GM18861 (cell line): ENCODE data around the gene UTP4.

Experiments
- ATAC-seq: cut with Tn5 transposase; IDR thresholded peaks from one replicate; pipeline ENCODE4 v1.9.1; 2021; ENCODE audit not compliant: unreplicated experiment

Gene UTP4

GRCh38 chr16:69132424-69133252 is at the start of gene UTP4, which contains the start of gene CHTF8:
Gene UTP4, plus strand, starts transcription at chr16:69132649. Its CDS starts 811 bp downstream, at chr16:69133460.
Gene CHTF8, minus strand, starts transcription at chr16:69132588. Its CDS starts 11,130 bp downstream, at chr16:69121458.
- ATAC-seq, result peak; percentile 77

DNA sequence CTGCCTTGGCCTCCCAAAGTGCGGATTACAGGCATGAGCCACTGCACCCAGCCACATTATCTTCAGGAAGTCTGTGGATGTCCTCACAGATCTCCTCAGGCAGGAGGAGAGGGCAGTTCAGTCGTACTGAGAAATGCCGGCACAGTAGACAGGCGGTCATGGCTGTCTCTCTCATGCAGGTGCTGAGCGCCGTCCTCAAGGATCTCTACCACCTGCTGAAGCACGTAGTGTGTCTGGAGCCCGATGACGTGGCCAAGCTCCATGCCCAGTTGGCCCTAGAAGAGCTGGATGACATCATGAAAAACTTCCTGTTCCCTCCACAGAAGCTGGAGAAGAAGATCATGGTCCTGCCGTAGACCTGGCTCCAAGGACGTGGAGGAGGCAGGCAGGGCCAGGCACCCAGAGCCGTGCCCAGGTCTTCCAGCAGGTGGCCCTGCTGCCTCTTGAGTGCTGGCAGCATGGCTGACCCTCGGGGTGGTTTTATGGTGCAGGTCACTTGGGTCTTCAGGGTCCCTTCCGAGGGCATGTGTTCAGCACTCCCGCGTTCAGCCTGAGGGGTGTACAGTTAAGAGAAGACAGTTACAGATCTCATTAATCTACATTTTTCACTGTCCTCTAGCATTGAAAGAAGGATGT is 49.0 kb upstream of the UTP4 start:
- ATAC-seq, result no peak

GRCh38 chr16:69084289-69084688 is 48.2 kb upstream of the UTP4 start:
- ATAC-seq, result no peak

GRCh38 chr16:69085032-69085695 is 47.3 kb upstream of the UTP4 start:
- no peak for ATAC-seq

DNA sequence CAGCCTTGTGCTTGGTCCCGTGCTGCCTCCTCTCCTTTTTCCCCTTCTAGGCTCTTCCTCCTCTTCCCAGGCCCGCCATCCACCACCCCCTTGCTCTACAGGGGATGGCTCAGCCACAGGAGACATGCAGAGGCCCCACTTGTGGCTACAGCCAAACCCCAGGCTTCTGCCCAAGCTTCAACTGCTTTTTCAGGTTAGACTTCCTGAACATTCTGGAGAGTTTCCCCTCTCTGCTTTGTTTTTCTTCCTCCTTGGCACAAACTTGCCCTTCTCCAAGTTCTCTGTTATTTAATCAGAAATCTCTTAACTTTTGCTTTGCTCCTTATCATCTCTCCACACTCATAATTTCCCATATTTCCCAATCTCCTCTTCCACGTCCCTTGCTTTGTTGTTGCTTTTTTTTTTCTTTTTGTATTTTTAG is 45.3 kb upstream of the UTP4 start:
- no peak for ATAC-seq

DNA sequence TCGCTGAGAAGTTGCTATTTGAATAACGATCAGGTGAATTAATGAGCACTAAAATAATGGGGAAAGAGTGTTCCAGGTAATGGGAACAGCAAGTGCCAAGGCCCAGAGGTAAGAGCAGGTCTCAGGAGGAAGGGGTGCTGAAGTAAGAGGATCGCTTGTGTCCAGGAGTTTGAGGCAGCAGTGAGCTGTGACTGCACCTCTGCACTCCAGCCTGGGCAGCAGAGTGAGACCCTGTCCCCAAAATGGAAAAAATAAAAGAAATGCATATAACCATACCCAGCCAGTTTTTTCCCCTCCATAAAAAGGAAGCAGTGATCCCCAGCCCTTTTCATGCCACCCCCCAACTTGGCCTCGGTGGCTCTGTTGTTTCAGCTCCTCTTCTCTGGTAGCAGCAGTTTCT is 43.8 kb upstream of the UTP4 start:
- no peak for ATAC-seq

DNA sequence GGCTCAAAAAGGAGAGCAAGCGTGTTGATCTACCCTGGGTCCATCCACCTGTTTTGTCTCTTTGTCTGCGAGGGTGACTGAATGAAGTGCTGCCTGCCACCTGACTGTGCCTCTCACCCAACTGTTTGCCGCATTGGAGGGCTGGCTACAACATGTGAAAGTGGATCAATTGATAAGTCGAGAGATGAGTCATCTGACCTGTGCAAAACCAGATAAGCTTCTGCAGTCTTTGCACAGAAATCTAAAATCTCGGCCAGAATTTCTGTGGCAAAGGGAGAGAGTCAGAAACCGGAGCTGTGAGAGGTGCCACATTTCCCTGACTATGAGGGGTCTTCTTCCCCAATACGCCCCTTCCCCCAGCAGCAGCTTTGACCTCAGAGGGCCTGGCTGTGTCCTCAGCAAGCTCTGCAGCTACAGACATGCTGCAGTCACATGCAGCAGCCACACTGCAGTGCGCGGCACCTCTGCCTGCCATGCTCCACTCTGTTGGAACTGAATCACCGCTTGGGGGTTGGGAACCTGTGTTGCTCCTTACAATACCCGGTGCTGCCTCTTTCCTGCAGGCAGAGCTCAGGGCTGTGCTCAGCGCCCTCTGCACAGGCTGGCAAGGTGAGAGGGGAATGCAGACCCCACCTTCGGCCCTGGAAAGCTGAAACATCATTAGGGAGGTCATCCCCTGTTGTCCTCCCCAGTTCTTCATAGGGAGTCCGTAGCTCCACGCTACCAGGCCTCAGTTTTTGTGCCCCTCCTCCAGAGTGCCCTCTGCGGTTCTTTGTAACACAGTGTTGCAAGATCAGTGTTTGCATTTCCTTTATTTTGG is 43.1 kb upstream of the UTP4 start:
- ATAC-seq, result no peak

GRCh38 chr16:69093974-69094373 is 38.5 kb upstream of the UTP4 start:
- ATAC-seq, result no peak

DNA sequence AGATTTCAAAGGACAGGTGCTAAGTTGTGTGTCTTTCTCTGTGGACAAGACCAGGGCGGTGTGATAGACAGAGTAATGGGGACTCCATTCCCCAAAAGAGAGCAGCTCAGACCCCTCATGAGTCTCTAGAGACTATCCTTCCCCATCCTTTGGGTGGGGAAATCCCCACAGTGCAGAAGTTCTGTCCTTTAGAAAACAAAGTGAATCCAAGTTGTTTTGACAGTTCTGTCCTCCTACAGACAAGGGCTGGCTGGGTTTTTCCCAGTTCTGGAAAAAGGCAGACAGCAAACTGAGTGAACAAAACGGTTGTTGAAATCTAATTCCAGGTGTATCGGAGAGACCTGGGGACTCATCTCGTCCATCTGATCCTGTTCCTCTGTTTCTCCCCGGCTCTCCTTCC is 37.9 kb upstream of the UTP4 start:
- no peak for ATAC-seq

DNA sequence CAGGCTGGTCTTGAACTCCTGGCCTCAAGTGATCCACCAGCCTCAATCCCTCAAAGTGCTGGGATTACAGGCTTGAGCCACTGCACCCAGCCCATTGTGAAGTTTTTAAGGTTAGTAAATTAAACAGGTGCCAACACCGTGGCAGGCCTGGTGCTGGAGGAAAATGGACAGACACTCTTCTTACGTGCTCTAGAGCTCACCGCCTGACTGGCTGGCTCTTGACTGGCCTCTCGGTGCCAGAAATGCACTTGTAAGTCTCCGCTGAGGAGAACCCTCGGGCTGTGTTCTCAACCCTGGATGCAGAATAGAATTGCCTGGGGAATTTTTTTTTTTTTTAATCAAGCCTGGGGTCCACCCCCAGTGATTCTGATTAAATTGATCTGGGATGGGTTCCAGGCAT is 37.3 kb upstream of the UTP4 start:
- no peak for ATAC-seq

DNA sequence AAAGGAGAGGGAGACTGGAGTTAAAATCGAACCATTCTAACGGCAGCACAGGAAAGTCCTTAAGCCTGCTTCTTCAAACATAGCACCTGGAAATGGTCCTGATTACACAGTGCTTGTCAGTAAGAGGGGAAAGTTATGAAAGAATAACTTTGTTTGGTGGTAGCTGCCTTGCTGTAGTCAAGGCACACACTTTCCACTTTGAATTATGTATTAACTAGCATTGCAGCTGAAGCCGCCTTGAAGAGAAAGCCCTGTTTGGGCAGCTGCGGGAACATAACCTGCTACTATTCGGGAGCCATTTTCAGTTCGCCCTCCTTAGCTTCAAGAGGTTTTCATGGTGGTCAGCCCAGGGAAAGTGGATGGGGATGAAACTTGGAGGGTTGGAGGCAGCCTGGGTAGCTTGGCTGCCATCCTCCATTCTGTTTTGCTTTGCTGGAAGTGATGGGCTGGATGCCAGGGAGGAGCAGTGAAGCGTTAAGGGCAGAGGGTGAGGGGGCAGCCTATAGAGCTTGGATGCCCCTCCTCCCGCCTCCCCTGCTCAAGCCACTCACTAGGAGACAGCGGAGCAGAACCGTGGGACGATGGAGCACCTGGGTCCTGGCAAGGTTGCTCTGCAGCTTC is 32.3 kb upstream of the UTP4 start:
- no peak for ATAC-seq

GRCh38 chr16:69105501-69106361 is 26.7 kb upstream of the UTP4 start, which contains the start of gene HAS3:
Gene HAS3, plus strand, starts transcription at chr16:69105653. Its CDS starts 3,743 bp downstream, at chr16:69109396.
- ATAC-seq, result no peak

DNA sequence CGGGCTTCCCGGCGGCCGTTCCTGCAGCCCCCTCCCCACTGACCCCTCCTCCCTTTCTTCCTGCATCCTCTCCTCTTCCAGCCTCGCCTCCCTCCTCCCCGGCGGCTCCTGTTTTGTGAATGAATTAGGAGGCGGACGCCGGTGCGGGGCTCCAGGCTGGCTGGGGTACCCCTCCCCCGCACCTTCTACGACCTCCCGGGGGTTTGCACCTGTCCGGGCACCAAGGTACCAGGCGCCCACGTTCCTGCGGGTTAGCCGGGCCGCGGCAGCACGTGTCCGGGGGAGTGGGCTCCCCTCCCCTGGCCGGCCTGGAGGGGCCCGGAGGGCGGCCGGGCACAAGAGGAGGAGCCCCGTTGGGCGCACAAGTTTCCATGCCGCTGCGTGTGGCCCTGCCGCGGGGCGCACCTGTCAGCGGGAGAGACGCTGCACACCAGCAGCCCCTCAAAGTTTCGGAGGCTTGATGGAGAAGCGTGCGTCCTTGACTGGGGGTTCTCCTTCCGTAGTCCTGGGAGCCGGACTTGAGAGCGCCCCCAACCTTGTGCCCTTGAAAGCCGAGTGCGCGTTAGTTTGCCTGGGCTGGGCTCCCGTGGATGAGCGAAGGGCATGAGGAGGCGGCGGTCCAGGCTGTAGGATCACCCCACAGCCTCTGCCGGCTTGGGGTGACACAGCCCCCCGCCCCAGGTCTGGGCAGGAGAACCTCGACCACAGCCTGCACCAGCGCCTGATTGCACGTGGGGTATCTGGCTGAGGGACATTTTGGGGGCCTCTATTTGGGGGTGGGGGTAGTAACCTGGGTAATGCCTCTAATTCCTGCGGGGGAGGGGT is 25.7 kb upstream of the UTP4 start:
- no peak for ATAC-seq

DNA sequence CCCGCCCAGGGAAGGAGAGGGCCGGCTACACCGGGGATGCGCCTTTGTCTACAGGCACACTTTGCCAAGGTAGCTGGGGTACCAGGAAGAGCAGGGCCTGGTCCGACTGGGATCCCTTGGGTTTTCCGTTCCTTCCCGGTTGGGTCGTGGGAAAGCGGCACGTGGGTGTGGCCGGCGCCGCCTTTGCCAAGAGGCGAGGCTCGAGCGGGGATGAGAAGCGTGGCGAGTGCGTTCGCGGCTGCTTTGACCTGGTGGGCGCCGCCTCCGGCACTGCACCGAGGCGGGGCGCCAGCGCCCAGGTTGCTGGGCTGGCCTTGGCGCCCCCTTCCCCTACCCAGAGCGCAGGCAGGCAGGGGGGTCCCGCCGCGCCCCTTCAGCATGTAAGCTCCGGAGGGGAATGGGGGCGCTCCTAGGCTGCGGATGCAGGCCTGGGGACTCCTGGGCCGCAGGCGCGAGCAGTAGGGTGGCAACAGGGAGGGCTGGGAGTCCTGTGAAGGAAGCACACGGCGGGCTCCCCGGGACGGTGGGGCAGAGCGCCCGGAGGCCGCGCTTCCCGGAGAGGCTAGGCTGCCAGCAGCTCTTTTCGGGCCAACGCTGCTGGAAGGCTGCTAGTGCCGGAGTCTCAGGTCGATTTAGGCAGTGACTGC is 25.0 kb upstream of the UTP4 start:
- ATAC-seq, result no peak

- no peak for ATAC-seq
Observed at GRCh38 chr16:69108064-69108904, 24.2 kb upstream of the UTP4 start.

GRCh38 chr16:69108905-69109252 is 23.6 kb upstream of the UTP4 start:
- ATAC-seq, result no peak

DNA sequence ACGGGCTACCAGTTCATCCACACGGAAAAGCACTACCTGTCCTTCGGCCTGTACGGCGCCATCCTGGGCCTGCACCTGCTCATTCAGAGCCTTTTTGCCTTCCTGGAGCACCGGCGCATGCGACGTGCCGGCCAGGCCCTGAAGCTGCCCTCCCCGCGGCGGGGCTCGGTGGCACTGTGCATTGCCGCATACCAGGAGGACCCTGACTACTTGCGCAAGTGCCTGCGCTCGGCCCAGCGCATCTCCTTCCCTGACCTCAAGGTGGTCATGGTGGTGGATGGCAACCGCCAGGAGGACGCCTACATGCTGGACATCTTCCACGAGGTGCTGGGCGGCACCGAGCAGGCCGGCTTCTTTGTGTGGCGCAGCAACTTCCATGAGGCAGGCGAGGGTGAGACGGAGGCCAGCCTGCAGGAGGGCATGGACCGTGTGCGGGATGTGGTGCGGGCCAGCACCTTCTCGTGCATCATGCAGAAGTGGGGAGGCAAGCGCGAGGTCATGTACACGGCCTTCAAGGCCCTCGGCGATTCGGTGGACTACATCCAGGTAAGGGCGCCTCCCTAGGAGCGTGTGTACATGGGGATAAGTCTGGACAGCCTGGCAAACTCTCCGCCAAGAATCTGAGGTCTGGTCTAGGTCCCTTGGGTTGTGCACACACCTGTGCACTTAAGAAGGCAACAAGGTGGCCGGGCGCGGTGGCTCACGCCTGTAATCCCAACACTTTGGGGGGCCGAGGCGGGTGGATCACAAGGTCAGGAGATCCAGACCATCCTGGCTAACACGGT is 22.8 kb upstream of the UTP4 start:
- no peak for ATAC-seq
